AG09319 (cell line): Measurements from ENCODE around the gene CASP14.

Experiments
- DNase-seq: peaks from one replicate; pipeline ENCODE4 v3.0.0-alpha.2; 2010; ENCODE audit warnings: low read depth; ENCODE audit errors: extremely low read depth
- CTCF ChIP-seq: IDR thresholded peaks from 2 replicates; pipeline ENCODE4 v1.5.1; 2011; ENCODE audit warnings: low read depth, mild to moderate bottlenecking, inconsistent platforms, low read length, moderate library complexity

The CASP14 gene

GRCh38 chr19:15022752-15023151 is 26.5 kb upstream of the CASP14 start:
- no peak for DNase-seq
- no peak for TF ChIP-seq CTCF

DNA sequence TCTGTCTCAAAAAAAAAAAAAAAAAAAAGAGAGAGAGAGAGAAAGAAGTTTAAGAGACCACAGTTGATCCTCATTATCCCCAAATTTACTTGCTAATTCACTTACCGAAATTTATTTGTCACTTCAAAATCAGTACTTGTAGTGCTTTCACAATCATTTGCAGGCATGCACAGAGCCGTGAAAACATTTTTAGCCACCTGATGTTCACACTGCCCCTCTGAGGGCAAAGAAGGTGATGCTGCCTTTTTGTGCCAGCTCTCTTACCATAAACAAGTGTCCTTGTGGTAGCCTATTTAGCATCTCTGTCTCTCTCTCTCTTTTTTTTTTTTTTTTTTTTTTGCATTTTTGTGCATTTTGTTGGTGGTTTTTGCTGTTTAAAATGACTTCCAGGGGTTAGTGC is 24.1 kb upstream of the CASP14 start:
- DNase-seq = no peak
- TF ChIP-seq CTCF = no peak

- no peak for DNase-seq
- TF ChIP-seq CTCF = no peak
Measured at GRCh38 chr19:15028490-15028889, 20.8 kb upstream of the CASP14 start.

DNA sequence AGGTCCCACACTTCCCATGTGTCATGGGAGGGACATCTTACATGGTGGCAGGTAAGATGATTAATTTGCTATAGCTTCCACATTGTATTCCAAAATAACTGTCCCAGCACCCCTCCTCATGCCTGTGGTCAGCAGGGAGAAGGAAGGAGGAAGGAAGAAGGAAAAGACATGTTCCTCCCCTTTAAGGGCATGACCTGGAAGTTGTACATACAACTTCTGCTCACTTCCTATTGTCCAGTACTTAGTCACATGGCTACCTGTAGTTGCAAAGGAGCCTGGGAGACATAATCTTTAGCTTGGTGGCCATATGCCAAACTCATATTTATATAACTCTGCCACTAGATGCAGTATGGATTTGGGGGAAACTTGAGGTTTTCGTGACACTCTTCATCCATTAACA is 17.6 kb upstream of the CASP14 start:
- TF ChIP-seq CTCF = no peak
- DNase-seq = no peak

- TF ChIP-seq CTCF = no peak
- DNase-seq = no peak
Measured at GRCh38 chr19:15035795-15036311, 13.4 kb upstream of the CASP14 start.

- DNase-seq = no peak
- no peak for TF ChIP-seq CTCF
Measured at GRCh38 chr19:15037586-15037985, 11.7 kb upstream of the CASP14 start.

- DNase-seq = no peak
- TF ChIP-seq CTCF = no peak
Measured at GRCh38 chr19:15038294-15038693, 11.0 kb upstream of the CASP14 start.
